ENCODE measurements around the gene SGSH.

The SGSH gene

DNA sequence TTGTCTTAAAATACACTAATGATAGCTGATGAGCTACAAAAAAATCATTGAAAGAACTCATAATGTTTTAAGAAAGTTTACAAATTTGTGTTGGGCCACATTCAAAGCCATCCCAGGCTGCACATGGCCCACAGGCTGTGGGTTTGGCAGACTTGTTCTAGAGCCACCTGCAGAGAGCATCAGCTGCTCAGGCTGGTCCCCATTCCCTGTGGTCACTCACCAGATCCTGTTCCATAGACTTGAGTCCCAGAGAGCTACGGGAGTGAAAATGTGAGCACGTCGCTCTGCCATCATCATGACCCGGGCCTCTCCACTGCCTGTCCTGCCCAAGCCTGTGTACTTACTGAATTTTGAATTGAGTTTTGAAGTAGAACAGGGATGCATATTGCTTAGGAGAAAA is 7.0 kb upstream of the SGSH start:
- no peak for DNase-seq (ENCODE audit: low read depth)
- no peak overlapping the region for H3K4me3 ChIP-seq (replicated peaks; ENCODE audit: low read depth, low read length)
- TF ChIP-seq, protein P1, sequence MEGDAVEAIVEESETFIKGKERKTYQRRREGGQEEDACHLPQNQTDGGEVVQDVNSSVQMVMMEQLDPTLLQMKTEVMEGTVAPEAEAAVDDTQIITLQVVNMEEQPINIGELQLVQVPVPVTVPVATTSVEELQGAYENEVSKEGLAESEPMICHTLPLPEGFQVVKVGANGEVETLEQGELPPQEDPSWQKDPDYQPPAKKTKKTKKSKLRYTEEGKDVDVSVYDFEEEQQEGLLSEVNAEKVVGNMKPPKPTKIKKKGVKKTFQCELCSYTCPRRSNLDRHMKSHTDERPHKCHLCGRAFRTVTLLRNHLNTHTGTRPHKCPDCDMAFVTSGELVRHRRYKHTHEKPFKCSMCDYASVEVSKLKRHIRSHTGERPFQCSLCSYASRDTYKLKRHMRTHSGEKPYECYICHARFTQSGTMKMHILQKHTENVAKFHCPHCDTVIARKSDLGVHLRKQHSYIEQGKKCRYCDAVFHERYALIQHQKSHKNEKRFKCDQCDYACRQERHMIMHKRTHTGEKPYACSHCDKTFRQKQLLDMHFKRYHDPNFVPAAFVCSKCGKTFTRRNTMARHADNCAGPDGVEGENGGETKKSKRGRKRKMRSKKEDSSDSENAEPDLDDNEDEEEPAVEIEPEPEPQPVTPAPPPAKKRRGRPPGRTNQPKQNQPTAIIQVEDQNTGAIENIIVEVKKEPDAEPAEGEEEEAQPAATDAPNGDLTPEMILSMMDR (IDR thresholded peaks at IDR 0.05; ENCODE audit: low read length, missing control alignments) = no peak

DNA sequence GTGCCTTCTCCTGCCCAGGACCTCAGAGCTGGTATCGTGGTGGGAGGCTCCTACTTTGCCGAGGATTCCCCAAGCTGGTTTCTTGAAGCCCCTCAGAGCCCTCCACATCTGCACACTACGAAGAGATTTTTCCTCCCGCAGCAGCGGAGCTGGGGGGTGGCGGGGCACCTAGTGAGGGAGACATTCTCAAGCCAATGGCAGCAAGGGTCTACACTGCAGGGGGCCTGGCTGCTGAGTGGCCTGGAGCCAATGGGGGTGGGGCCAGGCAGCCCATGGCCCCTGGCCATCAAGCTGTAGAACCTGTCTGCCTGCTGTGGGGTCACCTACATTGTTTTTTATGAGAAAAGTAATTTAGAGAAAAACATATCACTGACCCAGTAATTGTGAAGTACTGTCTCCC is 5.1 kb upstream of the SGSH start:
- DNase-seq (ENCODE audit: low read depth) = no peak

DNA sequence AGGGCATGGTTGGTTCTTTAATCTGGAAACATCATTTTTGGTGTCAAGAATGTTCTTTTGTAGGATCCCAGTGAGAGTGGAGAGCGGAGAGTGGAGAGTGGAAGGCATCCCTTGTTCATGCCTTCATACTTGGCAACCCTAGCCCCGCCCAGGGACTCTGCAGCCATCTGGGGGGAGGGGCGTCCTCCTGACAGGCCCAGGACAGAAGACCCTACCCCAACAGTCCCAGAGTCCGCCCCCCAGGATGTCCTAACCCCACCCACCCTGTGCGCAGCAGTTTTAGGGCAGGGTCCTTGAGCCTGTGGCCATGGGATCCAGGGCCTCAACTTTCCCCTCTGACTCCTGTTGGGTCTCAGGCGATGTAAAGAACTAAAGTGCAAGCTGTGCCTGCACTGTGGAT is 4.5 kb upstream of the SGSH start:
- DNase-seq (ENCODE audit: low read depth) = no peak
- no peak overlapping the region for H3K4me3 ChIP-seq (replicated peaks; ENCODE audit: low read depth, low read length)
- TF ChIP-seq, protein P1 (IDR thresholded peaks at IDR 0.05; ENCODE audit: low read length, missing control alignments) = no peak

More for the DNA sequence above, 5.1 kb upstream of the SGSH start:
- no peak overlapping the region for H3K4me3 ChIP-seq (replicated peaks; ENCODE audit: low read depth, low read length)
- TF ChIP-seq, protein P1 (IDR thresholded peaks at IDR 0.05; ENCODE audit: low read length, missing control alignments) = no peak

DNA sequence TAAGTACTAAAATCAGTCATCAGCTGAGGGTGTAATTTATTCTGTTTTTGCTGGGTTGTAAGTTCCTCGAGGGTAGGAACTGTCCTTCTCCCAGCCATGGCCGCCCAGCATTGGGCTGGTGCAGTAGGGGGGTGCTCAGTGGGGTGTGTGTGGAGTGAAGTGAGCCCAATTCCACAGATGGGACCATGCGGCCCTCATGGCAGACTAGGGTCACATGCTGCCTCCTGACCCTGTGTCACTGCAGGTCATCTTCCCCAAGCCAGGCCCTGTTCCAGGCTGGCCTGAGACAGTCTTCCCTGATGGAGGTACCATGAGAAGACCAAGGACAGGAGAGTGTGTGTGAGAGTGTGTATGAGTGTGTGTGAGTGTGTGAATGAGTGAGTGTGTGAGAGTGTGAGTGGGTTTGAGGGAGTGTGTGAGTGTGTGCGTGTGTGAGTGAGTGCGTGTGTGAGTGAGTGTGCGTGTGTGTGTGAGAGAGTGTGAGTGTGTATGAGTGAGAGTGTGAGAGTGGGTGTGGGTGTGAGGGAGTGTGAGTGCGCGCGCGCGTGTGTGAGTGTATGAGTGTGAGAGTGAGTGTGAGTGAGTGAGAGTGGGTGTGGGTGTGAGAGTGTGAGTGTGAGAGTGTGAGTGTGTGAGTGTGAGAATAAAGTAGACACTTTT is 3.8 kb upstream of the SGSH start:
- no peak for DNase-seq (ENCODE audit: low read depth)
- H3K4me3 ChIP-seq (replicated peaks; ENCODE audit: low read depth, low read length) = no peak overlapping the region
- TF ChIP-seq, protein P1 (IDR thresholded peaks at IDR 0.05; ENCODE audit: low read length, missing control alignments) = no peak

DNA sequence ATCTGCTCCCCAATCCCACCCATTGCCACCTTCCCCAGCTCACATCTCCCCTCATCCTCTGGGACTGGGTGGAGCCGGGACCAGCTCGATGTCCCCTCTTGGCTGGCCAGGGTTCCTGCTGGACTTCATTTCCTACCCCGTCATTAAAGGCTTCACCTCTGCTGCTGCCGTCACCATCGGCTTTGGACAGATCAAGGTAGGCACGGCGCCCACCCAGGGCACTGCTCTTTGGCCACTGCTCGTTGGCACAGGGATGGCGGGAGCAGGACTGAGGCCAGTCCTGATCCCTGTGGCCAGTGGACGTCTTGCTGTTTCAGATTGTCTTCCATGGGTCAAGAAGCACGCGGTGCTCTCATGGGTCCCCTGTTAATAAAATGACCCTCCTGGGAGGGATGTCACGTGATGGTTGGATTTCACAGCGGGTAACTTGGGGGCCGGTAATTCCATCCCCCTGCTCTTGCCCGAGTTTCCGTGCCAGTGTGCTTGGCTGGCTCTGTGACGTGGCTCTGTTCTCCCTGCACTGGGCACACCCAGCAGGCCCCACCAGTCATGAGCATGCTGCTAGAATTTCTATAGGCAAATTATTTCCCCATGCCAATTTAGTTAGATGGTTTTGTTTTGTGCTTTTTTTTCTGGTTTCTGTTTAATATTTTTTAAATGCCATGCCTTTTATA is 3.1 kb upstream of the SGSH start:
- H3K4me3 ChIP-seq (replicated peaks; ENCODE audit: low read depth, low read length) = no peak overlapping the region
- no peak for DNase-seq (ENCODE audit: low read depth)

DNA sequence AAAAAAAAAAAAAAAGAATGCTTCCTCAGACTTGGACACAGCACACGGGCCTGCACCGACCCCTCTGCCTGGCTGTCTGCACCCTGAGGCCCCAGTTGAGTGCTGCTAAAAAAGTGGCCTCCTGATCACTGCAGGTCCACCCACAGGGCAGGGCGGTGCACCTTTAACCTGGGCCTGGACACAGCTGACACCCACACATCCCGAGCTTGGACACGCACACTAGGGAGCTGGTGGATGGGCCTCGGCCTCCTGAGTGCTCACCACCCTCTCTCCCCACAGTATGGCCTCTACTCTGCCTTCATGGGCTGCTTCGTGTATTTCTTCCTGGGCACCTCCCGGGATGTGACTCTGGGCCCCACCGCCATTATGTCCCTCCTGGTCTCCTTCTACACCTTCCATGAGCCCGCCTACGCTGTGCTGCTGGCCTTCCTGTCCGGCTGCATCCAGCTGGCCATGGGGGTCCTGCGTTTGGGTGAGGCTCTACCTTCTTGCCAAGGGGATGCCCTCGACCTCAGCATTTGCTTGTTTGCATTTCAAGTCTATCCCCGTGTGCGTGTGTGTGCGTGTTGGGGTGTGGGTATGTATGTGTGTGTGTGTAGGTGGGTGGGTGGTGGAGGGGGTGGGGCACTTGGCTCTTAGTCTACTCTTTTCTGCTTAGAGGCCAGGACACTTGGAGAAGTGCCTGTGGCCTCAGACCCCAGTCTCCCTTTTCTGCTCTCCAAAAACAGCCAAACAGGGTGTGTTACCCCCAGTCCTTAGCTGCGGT is 2.4 kb upstream of the SGSH start:
- DNase-seq (ENCODE audit: low read depth) = no peak
- H3K4me3 ChIP-seq (replicated peaks; ENCODE audit: low read depth, low read length) = no peak overlapping the region
- TF ChIP-seq, protein P1 (IDR thresholded peaks at IDR 0.05; ENCODE audit: low read length, missing control alignments) = no peak

More for the DNA sequence above, 3.1 kb upstream of the SGSH start:
- TF ChIP-seq, protein P1 (IDR thresholded peaks at IDR 0.05; ENCODE audit: low read length, missing control alignments) = no peak

Measured in fibroblast of pulmonary artery (primary cell).